Pulmonary artery endothelial cell (primary cell): ENCODE measurements around the gene SUMO4. TPM values are rescaled to one million over a fixed set of nuclear protein-coding genes. Genes with fewer than 3 reads are reported as not detected.

Experiments used
- DNase-seq: peaks from one replicate; pipeline ENCODE4 v3.0.0-alpha.2; 2011; ENCODE audit warnings: low read depth, low spot score
- total RNA-seq: library from RNA; depleted of rRNA; stranded (reverse); fragments of >200 nt; gene quantifications from 2 replicates; pipeline ENCODE4 v1.2.3, GENCODE V29; 2014

Gene SUMO4
- 0.53 and 1.3 TPM in 2 replicates for total RNA-seq

DNA sequence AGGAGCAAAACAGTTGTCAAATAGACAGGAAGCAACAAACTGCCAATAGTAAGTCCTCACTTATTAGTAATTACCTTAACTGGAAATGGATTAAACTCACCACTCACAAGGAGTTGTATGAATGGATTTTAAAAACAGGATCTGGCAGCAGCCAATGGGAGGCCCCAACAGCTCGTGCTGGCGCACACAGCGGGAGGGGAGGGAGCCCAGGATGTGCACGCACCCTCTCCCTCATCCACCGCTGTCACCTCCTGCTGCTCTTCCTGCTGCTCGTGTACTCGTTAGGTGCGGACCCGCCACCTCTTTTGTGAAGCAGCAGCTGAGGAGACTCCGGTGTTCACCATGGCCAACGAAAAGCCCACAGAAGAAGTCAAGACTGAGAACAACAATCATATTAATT is at the start of gene SUMO4:
Gene SUMO4 (plus strand): TSS at position 213 of the 400 bp plus-strand sequence. CDS start 130 bp downstream, at position 343.
- DNase-seq, result no peak

DNA sequence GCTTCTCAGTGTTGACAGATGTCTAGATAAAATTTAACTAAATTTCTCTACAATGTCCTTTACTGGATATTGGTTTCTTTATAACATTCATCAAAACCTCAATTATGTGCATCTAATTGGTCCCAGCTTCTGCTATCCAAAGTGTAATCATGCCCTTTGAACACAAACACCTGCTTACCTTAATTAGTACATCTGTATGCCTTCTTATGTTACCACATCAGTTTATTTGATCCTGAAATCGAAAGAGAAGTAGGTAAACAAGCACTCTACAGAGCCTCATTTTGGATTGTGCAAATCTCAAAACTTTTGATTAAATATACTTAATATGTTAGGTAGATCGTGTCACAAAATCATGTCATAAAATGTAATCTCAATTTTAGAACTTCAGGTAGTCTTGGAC is 46.1 kb upstream of the SUMO4 start:
- no peak for DNase-seq

DNA sequence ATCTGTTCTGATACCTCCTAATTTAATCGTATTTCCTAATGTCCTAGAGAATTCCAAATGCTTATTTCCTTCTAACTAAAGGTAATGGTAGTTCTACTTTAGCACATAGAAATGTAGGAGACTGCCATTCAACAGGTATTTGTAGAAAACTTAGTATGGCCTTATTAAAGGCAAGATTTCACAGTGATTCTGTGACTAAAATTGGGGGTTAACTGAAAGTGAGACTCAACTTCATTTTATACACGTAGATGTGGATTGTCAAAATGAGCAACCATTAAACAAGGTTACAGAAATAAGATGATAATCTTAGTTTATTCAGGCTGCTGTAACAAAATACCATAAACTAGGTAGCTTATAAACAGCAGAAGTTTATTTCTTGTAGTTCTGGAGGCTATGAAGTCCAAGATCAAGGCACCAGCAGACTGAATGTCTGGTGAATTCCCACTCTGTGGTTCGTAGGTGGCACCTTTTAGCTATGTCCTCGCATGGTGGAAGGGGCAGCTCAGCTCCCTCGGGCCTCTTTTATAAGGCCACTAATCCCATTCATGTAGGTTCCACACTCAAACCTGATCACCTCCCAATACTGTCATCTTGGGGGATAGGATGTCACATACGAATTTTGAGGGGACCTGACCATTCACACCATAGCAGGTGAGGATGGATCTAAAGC is 43.8 kb upstream of the SUMO4 start:
- DNase-seq, result no peak

DNA sequence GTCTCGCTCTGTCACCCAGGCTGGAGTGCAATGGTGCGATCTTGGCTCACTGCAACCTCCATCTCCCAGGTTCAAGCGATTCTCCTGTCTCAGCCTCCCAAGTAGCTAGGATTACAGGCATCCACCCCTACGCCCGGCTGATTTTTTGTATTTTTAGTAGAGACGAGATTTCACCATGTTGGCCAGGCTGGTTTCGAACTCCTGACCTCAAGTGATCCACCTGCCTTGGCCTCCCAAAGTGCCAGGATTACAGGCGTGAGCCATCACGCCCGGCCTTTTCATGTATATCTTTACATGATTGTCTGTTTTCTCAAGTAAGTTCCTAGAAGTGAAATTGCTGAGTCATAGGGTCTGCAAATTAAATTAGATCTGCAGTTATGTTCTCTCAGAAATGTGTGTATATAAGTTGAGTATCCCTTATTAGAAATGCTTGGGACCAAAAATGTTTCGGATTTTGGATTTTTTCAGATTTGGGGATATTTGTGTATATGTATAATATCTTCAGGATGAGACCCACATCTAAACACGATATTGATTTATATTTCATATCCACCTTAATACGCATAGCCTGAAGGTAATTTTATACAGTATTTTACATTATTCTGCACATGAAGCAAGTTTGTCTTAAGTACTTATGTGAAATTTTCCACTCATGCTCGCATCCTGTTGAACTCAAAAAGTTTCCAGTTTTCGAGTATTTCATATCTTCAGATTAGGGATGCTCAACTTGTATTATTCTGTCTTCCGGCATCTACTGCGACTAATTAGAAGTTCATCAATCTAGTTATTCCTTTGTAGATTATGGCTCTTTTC is 42.1 kb upstream of the SUMO4 start:
- DNase-seq, result no peak

DNA sequence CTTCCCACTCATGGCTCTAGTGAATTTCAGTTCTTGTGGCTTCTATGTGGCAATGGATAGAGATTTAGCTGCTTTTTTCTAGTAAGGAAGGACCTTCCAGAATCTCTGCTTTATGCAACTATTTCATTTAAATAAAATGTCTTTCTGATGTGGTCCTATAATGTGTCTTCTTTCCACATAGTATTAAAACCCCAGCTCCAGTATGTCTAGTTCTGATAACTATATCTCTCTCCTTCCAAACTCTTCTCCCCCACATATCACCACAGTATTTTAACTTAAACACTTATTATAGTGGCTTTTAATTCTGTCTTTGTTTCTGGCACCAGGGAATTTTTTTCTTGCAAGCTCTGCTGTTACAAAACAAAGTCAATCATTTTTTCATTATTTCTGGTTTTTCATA is 40.6 kb upstream of the SUMO4 start:
- no peak for DNase-seq

DNA sequence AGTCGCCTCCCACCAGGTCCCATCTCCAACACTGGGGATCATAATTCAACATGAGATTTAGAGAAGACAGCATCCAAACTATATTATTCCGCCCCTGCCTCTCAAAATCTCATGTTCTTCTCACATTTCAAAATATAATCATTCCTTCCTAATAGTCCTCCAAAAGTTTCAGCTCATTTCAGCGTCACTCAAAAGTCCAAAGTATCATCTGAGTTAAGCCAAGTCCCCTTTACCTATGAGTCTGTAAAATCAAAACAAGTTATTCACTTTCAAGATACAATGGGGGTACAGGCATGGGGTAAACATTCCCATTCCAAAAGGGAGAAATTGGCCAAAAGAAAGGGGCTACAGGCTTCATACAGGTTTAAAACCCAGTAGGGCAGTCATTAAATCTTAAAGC is 39.5 kb upstream of the SUMO4 start:
- DNase-seq, result no peak

DNA sequence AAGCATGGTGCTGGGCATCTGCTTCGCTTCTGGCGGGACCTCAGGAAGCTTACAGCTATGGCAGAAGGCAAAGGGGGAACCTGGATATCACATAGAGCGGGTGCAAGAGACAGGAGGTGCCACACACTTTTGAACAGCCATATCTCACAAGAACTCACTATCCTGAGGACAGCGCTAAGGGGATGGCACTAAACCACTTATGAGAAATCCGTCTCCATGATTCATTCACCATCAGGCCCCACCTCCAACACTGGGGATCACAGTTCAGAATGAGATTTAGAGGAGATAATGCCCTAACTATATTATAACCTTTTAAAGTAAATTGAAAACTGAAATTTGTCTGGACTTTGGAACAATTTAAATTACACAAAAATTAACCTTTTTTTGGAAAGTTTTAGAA is 37.8 kb upstream of the SUMO4 start:
- DNase-seq, result no peak

DNA sequence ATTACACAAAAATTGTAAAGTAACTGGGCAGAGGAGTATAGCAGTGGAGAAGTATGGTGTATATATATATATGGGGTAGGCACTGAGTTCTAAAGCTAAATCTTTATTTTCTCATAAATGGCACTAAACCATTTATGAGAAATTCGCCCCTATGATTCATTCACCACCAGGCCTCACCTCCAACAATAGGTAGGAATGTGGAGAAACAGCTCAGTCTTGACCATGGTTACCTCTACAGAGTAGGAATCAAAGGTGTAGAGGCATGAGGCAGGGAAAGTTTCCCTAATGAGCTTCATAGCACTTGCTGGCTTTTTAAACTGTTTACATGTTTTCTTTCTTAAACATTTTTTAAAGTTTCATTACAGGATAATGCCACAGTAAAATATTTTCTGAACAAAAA is 36.9 kb upstream of the SUMO4 start:
- DNase-seq, result no peak

DNA sequence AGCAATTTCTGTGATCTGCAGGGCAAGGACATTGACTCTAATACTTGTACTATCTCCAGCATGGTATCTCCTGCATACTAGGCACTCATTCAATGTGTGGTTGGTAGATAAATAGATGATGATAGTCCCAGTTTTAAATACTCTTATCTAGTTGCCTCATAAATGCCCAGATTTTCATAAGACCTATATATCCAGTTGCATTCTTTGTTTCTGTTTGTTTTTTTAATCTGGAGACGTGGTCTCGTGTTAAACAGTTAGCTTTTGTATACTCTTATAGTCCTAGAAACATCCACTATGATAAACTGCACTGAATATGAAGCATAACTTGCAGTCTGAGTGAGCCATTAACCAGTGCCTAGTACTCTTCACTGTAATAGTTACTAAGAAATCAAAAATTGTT is 35.5 kb upstream of the SUMO4 start:
- no peak for DNase-seq

DNA sequence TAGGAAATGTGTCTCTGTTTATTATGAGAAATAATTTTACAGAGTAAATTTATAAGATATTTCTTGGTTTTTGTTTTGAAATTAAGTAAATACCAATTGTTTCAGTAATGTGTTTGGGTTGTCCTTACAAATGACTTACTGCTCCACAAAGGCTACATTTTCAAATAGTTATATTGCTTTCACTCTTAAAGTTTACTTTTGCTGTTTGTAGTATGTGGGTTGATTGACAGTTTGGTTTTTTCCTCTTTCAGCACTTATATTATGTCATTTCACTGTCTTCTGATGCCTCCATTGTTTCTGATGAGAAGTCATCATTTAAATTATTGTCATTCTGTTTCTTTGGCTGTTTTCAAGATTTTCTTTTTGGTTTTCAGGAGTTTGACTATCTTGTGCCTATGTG is 34.9 kb upstream of the SUMO4 start:
- no peak for DNase-seq

DNA sequence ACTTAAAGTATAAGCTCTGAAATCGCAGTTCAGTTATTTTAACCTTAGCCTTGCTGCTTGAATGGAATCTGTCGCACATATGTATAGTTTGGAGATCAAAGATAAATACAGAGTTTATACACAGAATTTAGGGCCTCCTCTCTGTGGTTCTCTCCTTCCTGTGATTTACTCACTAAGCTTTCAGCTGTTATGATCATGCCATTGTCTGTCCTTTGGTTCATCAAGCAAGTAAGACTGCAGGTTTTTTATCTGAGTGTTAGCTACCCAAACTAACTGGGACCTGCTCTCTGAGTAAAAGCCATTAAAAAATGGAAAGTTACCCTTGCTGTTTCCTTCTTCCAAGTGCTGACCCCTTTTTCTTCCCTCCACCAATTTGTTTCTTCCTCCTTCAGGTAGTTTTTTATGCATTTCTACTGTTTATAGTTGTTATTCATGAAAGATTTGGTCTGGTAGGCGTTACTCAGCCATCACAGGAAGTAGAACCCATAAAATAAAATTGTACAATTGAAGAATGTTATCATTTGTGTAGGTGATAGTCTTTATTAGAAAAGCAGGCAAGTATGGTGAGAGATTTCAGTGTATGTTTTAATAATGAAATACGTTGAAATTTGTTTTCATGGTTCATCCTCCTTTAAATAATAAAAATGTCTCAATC is 33.7 kb upstream of the SUMO4 start:
- DNase-seq, result no peak

DNA sequence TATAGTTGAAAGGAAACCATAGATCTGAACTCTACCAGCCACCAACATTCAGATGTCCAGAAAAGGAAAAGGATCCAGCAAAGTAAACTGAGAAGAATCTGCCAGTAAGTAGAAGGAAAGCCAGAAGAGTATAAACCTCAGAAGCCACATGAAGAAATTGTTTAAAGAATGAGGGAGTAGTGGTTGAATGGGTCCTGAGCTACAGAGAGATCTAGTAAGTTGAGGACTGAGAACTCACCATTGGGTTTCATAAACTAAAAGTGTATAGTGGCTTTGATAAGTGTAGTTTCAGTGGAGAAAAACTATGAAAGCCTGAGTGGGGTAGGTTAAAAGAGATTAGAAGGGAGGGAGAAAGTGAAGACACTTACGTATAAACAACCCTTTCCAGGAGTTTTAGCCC is 32.0 kb upstream of the SUMO4 start:
- no peak for DNase-seq

DNA sequence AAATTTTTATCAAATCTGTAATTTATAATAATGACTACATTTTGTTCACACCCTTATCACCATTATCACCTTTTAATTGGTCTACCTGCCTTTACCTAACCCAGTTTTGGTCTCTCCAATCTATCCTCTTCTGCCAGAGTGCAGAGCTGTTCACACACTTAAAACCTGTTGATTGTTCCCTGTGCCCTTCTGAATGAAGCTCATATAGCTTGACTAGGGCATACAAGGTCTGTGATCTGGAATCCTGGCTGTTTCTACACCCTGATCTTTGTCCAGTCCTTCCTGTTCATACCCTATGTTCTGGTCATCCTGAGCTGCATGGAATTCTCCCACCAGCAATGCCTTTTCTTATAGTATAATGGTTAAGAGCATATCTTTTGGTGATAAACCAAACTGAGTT is 28.9 kb upstream of the SUMO4 start:
- no peak for DNase-seq

DNA sequence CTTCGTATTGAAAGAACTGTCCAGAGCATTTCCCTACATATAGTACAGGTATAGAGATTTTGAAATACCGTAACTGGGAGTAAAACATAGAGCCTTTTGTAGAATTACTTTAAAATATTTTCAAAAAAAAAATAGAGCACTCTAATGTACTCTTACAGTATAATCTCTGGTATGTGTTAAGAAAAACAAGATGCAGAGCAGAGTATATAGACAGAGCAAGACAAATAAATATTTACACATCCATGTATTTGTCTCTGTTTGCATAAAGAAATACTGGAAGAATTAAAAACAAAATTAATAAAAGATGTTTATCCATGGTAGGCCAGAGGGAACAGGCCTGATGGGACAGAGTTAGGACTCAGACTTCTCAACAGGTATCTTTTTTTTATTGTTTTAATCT is 28.0 kb upstream of the SUMO4 start:
- no peak for DNase-seq

DNA sequence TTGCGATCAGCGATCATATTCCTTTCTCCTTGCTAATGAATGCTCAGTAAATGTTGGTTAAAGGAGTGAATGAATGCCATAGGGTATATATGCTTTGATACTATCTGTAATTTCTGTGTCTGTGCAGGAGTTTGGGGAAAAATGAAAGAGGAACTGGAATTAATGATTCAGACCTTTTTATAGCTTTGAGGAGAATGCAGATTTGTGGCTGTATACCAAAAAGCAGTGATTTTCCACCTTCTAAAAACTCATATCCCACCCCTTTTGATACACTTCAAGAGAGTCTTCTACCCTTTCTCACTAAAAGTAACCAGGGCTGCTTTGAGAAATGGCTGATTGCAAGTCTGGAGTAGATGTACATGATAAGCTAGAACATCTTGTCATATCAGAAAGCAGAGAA is 26.6 kb upstream of the SUMO4 start:
- DNase-seq, result no peak

DNA sequence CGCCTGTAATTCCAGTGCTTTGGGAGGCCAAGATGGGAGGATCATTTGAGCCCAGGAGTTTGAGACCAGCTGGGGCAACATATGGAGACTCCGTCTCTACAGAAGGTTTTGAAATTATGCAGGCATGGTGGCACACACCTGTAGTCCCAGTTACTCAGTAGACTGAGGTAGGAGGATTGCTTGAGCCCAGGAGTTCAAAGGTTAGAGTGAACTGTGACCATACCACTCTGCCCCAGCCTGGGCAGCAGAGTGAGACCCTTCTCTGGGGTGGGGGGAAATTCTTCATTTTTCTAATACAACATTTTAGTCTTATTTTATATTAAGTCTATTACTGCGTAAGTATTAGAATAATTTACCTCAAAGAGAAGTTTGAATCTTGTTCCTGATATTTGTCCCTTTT is 20.1 kb upstream of the SUMO4 start:
- no peak for DNase-seq

DNA sequence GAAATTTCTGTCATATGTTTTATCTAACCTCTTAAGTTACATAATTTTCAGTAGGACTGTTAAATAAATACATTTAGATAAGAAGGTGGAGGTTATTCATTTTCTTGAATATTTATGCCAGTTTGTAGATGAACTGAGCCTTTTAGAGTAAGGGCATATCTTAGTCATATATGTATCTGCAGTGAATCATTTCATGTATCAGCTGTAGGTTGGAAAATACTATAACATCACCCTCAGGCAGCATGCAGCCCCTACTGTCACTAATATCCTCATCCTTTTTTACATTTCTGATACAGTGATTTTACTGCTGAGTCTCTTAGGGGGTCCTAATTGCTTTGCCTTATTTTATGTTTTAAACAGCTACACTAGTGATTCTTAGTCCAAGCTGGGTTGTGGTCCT is 19.5 kb upstream of the SUMO4 start:
- DNase-seq, result no peak

DNA sequence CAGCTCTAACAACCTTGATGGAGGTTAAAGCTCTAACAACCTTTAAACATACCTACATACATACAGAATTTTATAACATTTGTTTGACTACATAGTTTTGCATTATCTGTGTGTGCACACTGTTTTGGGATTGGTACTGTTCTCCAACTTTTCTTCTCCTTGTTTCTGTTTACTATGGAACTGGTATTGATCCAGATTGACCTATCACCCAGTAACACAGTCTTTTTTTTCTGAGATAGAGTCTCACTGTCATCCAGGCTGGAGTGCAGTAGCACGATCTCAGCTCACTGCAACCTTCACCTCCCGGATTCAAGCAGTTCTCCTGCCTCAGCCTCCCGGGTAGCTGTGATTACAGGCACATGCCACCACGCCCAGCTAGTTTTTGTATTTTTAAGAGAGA is 16.7 kb upstream of the SUMO4 start:
- no peak for DNase-seq

DNA sequence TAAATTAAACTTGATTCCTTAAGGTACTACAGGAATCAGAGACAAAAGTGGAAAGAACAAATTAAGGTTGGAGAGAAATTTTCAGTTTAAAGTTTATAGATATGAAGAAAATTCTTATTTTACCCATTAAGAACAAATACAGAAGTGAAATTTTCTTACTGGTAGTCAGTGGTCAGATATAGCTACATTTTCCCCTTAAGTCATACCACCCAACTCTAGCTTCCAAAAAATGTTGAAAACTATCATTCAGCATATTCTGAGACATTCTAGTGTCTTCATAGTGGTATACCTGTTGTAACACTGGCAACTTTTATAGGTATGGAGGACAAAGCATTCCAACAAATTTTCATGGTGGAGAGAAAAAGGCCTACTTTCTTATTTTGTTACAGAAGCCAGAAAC is 15.6 kb upstream of the SUMO4 start:
- no peak for DNase-seq

DNA sequence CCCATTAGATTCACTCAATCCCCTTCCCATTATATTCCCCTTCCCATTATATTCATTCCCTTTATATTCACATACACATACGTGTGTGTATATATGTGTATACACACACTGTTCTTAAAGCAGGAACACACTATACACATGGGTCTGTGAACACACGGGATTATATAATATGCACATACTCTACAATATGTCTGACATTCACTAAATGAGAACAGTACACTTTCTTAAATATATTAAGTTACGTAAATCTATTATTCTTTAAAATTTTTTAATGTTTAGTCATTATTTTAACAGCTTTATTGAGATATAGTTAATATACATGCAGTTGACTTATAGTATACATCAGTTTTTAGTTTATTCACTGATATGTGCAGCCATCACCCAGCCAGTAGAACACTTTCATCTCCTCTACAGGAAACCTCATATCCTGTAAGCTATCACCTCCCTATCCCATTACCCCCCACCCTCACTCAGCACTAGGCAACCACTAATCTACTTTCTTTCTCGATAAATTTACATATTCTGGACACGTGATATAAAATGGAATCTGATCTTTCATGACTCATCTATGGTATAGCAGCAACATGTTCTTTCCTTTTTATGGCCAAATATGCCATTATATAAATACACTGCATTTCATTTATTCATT is 13.9 kb upstream of the SUMO4 start:
- no peak for DNase-seq

DNA sequence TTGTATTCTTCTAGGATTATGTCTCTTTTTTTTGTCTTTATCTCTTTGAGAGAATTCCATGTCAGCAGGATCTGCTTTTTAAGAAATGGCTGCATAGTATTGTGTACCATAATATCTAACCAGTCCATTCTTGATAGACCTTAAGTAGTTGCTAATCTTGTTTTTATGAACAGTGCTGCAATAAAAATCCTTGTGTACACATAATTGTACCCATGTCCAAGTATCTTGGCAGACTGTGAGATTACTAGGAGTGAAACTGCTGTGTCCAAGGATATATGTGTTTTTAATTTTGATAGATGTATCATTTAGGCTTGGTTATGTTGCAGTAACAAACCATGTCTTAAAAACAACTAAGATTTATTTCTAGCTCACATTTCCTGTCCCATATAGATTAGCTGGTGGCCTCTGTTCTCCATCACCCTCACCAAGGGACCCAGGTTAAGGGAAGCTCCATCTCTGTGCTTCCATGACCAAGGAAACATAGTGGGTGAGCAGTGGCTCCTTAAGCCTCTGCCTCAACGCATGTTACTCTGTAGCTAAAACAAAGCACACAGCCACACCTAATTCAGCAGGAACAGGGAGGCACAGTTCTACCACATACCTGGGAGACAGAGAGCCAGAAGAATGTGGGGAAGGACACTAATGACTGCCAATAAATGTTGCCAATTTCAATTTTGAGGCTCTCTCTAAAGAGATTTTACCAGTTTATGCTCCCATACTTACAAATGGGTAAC is 12.1 kb upstream of the SUMO4 start:
- DNase-seq, result no peak
